ENCODE data around the gene STRIT1. TPM values are rescaled to one million over a fixed set of nuclear protein-coding genes. Genes with fewer than 3 reads are reported as not detected.
"Not testable (repeated sequence)": the region's sequence is repeated elsewhere in the genome, so short reads cannot be mapped to it uniquely, and the experiment has no call there.

The STRIT1 gene
- total and polyA plus RNA-seq, 5 donors, result 0.14 to 0.35 TPM; not detected in 3

DNA sequence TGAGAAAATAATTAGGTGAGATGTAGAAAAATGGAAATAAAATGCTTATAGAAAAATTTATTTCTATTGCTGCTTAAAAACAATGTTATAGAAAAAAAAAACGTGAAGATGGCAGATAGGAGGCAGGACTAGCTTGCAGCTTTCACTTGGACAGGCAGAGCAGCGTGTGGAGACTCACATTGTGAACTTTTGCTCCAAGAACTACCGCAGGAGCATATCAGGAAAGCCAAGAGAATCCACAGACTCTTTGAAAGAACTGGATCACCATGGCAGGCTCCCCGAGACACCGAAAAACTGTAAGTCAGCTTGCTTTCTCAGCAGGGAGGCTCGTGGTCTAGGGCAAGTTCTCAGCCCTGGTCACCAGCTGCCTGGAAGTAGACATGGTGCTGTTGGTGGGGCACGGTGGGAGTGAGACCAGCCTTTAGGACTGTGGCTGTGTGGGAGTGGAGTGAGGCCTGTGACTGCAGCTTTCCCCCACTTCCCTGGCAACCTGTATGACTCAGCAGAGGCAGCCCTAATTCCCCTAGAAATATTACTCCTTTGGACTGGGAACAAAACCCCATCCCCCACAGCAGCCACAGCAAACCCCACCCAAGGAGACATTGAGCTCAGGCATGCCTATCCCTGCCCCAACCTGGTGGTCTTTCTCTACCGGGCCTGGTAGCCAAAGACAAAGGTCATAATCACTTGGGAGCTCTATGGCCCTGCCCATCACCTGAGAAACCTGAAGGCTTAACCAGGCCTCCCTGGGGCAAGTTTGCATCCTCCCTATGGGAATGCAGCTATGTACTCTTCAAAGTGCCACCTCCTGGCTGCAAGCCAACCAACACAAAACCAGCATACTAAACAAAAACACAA is 22.8 kb downstream of the STRIT1 start:
- 73% methylated on average over 8 of the region's 8 CpGs for WGBS
- intact Hi-C loops (cut with DNase I), result no loop called here
- no peak for ATAC-seq

DNA sequence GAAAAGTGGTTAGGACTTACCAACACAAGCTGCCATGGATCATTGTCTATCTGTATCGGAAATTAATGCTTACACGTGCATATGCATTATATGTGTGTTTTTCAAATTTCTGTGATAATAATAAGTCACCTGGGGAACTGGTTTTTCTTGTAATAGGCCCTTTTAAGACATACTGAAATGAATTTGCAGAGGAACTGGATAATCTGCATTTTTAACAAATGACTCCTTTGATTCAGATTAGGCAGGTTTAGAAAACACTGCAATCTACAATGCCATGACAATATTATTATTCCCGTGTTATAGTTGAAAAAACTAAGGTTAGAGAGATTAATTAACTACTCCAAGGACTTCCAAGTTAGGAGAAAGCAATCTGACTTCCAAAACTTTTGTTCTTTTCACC is 23.4 kb downstream of the STRIT1 start:
- H3K4me3 ChIP-seq (ENCODE audit: low read length), result no peak overlapping the region
- H3K4me1 ChIP-seq (ENCODE audit: control insufficient read depth, insufficient read depth, low read length), result no peaks in the 10 kb centered on the region
- H3K27me3 ChIP-seq (ENCODE audit: control insufficient read depth, insufficient read depth), result no peaks in the 10 kb centered on the region
- no peaks in the 10 kb centered on the region for H3K9me3 ChIP-seq (ENCODE audit: control insufficient read depth, low read length)
- DNase-seq (no peak), ATAC-seq (no peak)
- H3K27ac ChIP-seq (ENCODE audit: low read length), result no peak overlapping the region
- 84% methylated on average over 3 of the region's 3 CpGs for WGBS
- intact Hi-C loops (cut with DNase I), result no loop called here

More for the DNA sequence above, 22.8 kb downstream of the STRIT1 start:
- Histone ChIP-seq H3K27ac (ENCODE audit: low read length) (no peak overlapping the region), H3K27me3 (ENCODE audit: control insufficient read depth, insufficient read depth) (no peaks in the 10 kb centered on the region), H3K4me1 (ENCODE audit: control insufficient read depth, insufficient read depth, low read length) (no peaks in the 10 kb centered on the region), H3K4me3 (ENCODE audit: low read length) (no peak overlapping the region), H3K9me3 (ENCODE audit: control insufficient read depth, low read length) (no peaks in the 10 kb centered on the region)
- DNase-seq, result peak in 1 of 3 donors; percentile 28

DNA sequence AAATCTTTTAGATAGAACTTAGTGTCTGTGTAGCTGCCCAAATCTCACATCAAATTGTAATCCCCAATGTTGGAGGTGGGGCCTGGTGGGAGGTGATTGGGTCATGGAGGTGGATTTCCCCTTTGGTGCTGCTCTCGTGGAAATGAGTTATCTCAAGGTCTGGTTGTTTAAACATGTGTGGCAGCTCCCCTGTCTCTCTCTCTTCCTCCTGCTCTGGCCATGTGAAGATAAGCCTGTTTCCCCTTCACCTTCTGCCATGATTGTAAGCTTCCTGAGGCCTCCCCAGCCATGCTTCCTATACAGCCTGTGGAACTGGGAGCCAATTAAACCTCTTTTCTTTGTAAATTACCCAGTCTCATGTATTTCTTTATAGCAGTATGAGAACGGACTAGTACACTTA is 30.6 kb downstream of the STRIT1 start:
- H3K4me1 ChIP-seq (ENCODE audit: control insufficient read depth, insufficient read depth, low read length); intact Hi-C loops (cut with DNase I); ATAC-seq; H3K4me3 ChIP-seq (ENCODE audit: low read length); DNase-seq; H3K27me3 ChIP-seq (ENCODE audit: control insufficient read depth, insufficient read depth); H3K9me3 ChIP-seq (ENCODE audit: control insufficient read depth, low read length); H3K27ac ChIP-seq (ENCODE audit: low read length): not testable (repeated sequence)
- WGBS, result 67% methylated on average over 2 of the region's 2 CpGs

DNA sequence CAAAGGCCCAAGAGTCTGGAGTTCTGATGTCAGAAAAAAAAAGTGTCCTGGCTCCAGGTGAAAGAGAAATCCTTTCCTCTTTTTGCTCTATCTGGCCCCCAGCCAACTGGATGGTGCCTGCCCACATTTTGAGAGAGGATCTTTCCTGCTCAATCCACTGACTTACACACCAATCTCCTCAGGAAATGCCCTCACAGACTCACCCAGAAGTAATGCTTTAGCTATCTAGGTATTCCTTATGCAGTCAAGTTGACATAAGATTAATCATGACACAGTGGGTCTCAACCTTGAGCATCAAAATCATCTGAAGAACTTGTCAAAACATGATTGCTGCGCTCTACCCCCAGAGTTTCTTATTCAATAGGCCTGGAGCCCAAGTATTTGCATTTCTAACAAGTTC is 31.2 kb downstream of the STRIT1 start:
- WGBS, result 97% methylated on average over 1 of the region's 1 CpG
- no peak overlapping the region for H3K4me3 ChIP-seq (ENCODE audit: low read length)
- no peak overlapping the region for H3K27ac ChIP-seq (ENCODE audit: low read length)
- no peaks in the 10 kb centered on the region for H3K4me1 ChIP-seq (ENCODE audit: control insufficient read depth, insufficient read depth, low read length)
- no peak for DNase-seq
- H3K9me3 ChIP-seq (ENCODE audit: control insufficient read depth, low read length), result no peaks in the 10 kb centered on the region
- H3K27me3 ChIP-seq (ENCODE audit: control insufficient read depth, insufficient read depth), result no peaks in the 10 kb centered on the region
- intact Hi-C loops (cut with DNase I), result no loop called here
- ATAC-seq, result no peak

DNA sequence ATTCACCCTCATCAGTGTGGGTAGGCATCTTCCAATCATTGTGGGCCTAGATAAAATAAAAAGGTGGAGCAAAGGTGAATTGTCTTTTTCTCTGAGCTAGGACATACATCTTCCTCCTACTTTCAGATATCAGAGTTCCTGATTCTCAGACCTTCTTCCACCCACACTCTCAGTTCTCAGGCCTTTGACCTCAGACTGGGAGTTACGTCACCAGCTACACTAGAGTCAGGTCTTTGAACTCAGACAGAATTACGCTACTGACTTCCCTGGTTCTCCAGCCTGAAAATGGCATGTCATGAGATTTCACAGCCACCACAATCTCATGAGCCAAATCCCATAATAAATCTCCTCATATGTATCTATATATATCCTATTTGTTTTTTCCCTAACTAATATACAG is 39.0 kb downstream of the STRIT1 start:
- DNase-seq (no peak), ATAC-seq (no peak)
- H3K9me3 ChIP-seq (ENCODE audit: control insufficient read depth, low read length), result no peaks in the 10 kb centered on the region
- H3K4me1 ChIP-seq (ENCODE audit: control insufficient read depth, insufficient read depth, low read length), result no peaks in the 10 kb centered on the region
- WGBS, result 77% methylated on average over 2 of the region's 2 CpGs
- intact Hi-C loops (cut with DNase I), result no loop called here
- no peaks in the 10 kb centered on the region for H3K27me3 ChIP-seq (ENCODE audit: control insufficient read depth, insufficient read depth)
- H3K27ac ChIP-seq (ENCODE audit: low read length), result no peak overlapping the region
- H3K4me3 ChIP-seq (ENCODE audit: low read length), result no peak overlapping the region

DNA sequence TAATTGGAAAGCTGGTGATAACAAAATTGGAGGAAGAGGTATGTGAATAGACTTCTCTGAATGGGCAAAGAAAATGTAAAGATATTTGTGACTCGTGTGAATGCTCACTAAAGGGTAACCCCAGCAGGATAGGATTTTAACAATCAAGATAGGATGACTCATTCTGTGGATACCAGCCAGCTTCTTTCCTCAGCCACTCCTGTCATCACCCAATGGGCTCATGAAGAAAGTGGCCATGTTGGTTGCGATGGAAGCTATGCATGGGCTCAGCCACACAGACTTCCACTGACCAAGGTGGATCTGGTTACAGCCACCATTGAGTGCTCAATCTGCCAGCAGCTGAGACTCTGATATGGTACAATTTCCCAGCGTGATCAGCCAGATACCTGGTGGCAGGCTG is 40.9 kb downstream of the STRIT1 start:
- Histone ChIP-seq H3K27ac (ENCODE audit: low read length) (no peak overlapping the region), H3K27me3 (ENCODE audit: control insufficient read depth, insufficient read depth) (no peaks in the 10 kb centered on the region), H3K4me1 (ENCODE audit: control insufficient read depth, insufficient read depth, low read length) (no peaks in the 10 kb centered on the region), H3K9me3 (ENCODE audit: control insufficient read depth, low read length) (no peaks in the 10 kb centered on the region), H3K4me3 (ENCODE audit: low read length) (no peak overlapping the region)
- WGBS, result 57% methylated on average over 3 of the region's 3 CpGs
- ATAC-seq (no peak), DNase-seq (no peak)
- intact Hi-C loops (cut with DNase I), result no loop called here

DNA sequence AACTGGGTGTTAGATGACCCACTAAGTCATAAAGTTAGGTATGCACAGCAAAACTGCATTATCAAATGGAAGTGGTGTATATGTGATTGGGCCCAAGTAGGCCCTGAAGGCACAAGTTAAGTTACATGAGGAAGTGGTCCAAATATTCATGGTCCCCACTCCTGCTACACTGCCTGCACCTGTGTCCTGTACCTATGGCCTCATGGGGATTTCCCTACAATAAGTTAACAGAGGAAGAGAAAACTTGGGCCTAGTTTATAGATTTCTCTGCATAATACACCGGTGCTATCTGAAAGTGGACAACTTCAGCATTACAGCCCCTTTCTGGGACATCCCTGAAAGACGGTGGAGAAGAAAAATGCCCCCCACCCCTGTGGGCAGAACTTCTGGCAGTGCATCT is 41.5 kb downstream of the STRIT1 start:
- 46% methylated on average over 2 of the region's 2 CpGs for whole genome bisulfite sequencing
- no peaks in the 10 kb centered on the region for H3K27me3 ChIP-seq (ENCODE audit: control insufficient read depth, insufficient read depth)
- H3K9me3 ChIP-seq (ENCODE audit: control insufficient read depth, low read length), result no peaks in the 10 kb centered on the region
- no peak for ATAC-seq
- DNase-seq, result no peak
- H3K27ac ChIP-seq (ENCODE audit: low read length), result no peak overlapping the region
- no peaks in the 10 kb centered on the region for H3K4me1 ChIP-seq (ENCODE audit: control insufficient read depth, insufficient read depth, low read length)
- H3K4me3 ChIP-seq (ENCODE audit: low read length), result no peak overlapping the region
- intact Hi-C loops (cut with DNase I), result no loop called here

DNA sequence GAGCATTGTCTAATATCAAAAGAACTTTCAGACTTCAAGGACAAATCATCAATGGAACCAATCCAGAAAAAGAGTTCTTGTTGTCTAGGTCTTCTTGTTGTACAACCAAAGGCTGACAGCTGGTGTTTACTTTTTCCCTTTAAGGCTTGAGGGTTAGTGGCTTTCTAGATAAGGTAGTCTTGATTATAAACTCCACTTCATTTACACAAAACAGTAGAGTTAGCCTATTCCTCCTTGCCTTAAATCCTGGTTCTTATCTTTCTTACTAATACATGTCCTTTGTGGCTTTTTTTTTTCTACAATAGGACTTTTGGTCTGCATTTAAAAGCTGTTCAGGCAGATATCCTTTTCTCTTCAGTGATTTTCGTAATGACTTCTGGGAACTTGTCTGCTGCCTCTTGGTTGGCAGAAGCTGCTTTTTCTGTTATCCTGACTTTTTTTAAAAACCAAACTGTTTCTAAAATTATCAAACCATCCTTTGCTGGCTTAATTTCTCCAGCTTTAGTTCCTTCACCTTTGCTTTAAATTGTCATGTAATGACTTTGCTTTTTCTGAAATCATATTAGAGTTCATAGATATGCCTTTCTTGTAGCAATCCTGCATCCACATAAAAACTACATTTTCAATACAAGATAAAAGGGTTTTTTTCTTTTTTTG is 44.8 kb downstream of the STRIT1 start:
- H3K4me1 ChIP-seq (ENCODE audit: control insufficient read depth, insufficient read depth, low read length), result no peaks in the 10 kb centered on the region
- intact Hi-C loops (cut with DNase I), result no loop called here
- no peak overlapping the region for H3K4me3 ChIP-seq (ENCODE audit: low read length)
- no peak for DNase-seq
- H3K27ac ChIP-seq (ENCODE audit: low read length), result no peak overlapping the region
- no peaks in the 10 kb centered on the region for H3K9me3 ChIP-seq (ENCODE audit: control insufficient read depth, low read length)
- WGBS, result 77% methylated on average over 1 of the region's 1 CpG
- H3K27me3 ChIP-seq (ENCODE audit: control insufficient read depth, insufficient read depth), result no peaks in the 10 kb centered on the region
- ATAC-seq, result no peak

DNA sequence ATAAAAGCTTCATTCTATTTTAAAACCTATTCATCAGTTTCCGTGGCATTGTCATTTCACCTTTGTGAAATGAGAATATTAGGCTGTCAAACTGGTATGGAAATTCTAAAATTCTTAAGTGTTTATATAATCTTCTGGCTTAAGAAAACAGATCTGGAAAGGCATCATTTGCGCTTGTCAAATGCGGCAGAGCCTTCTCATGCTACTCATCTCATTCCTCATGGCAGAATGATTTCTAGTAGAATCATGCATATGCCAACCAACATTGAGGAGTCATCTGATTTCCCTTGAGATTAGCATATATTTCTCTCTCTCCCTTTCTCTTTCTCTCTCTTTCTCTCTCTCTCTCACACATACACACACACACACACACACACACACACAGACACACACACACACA is 48.8 kb downstream of the STRIT1 start:
- H3K4me1 ChIP-seq (ENCODE audit: control insufficient read depth, insufficient read depth, low read length), result no peaks in the 10 kb centered on the region
- no peak overlapping the region for H3K27ac ChIP-seq (ENCODE audit: low read length)
- H3K27me3 ChIP-seq (ENCODE audit: control insufficient read depth, insufficient read depth), result no peaks in the 10 kb centered on the region
- ATAC-seq (no peak), DNase-seq (no peak)
- 74% methylated on average over 3 of the region's 3 CpGs for WGBS
- intact Hi-C loops (cut with DNase I), result no loop called here
- no peaks in the 10 kb centered on the region for H3K9me3 ChIP-seq (ENCODE audit: control insufficient read depth, low read length)
- H3K4me3 ChIP-seq (ENCODE audit: low read length), result no peak overlapping the region

DNA sequence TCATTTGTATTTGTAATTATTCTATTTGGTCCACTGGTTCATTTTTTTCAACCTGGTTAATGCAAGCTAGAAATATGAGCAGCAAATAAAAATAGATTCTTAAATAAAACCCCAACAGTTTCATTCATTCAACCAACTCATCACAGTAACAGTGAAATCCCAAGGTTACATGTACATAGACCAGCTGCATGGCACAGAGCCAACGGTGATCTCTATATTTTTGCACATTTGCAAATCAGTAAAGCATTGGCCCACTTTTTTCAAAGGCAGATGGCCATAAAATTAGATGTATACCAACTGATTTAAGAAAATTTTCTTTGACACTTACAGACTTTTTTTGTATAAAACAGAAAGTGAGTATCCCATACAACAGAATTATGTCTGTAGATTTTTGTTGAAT is 49.3 kb downstream of the STRIT1 start:
- Histone ChIP-seq H3K4me3 (ENCODE audit: low read length) (no peak overlapping the region), H3K27ac (ENCODE audit: low read length) (no peak overlapping the region), H3K4me1 (ENCODE audit: control insufficient read depth, insufficient read depth, low read length) (no peaks in the 10 kb centered on the region), H3K27me3 (ENCODE audit: control insufficient read depth, insufficient read depth) (no peaks in the 10 kb centered on the region), H3K9me3 (ENCODE audit: control insufficient read depth, low read length) (no peaks in the 10 kb centered on the region)
- peak in 1 of 3 donors; percentile 47 for DNase-seq
- intact Hi-C loops (cut with DNase I), result no loop called here
- ATAC-seq, result no peak
- WGBS, result 58% methylated on average over 1 of the region's 1 CpG

DNA sequence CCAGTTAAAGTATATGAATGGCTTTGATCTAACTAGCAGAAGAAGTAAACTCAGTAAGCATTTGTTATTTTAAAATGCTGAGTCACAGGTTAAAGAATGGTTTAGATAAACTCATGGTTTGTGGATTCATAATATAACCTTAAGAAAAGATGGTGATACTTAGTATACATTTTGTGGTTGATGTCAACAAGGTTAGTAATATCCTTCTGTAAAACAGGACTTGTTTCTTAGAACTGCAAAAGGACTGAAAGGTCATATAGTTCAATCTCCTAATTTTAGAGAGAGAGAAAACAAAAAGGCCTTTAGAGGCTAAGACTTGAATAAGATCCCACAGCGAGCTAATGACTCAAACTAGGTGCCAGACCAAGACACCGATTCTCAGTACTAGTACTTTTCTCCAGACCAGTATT is 50.0 kb downstream of the STRIT1 start:
- H3K4me3 ChIP-seq (ENCODE audit: low read length), result no peak overlapping the region
- no peak for DNase-seq
- no peak overlapping the region for H3K27ac ChIP-seq (ENCODE audit: low read length)
- no peaks in the 10 kb centered on the region for H3K27me3 ChIP-seq (ENCODE audit: control insufficient read depth, insufficient read depth)
- 65% methylated on average over 2 of the region's 2 CpGs for WGBS
- no peaks in the 10 kb centered on the region for H3K9me3 ChIP-seq (ENCODE audit: control insufficient read depth, low read length)
- no peaks in the 10 kb centered on the region for H3K4me1 ChIP-seq (ENCODE audit: control insufficient read depth, insufficient read depth, low read length)
- intact Hi-C loops (cut with DNase I), result no loop called here
- ATAC-seq, result no peak

Data from right cardiac atrium (tissue), 5 donors.